H1 (cell line): Measurements from ENCODE around the gene BTBD18. TPM values are rescaled to one million over a fixed set of nuclear protein-coding genes. Genes with fewer than 3 reads are reported as not detected.

Experiments
- BCL11A ChIP-seq, 2 experiments: IDR thresholded peaks; one replicate each; pipeline ENCODE4 v1.6.1; 2011; ENCODE audit warnings: low read depth in 2 of 2, low read length in 2 of 2, mild to moderate bottlenecking in 2 of 2
- BRCA1 ChIP-seq: IDR thresholded peaks from 2 replicates; pipeline ENCODE4 v1.6.1; 2012; ENCODE audit warnings: low read depth, low read length, improper control_type of control experiment
- CEBPB ChIP-seq: IDR thresholded peaks from 2 replicates; pipeline ENCODE4 v1.6.1; 2012; ENCODE audit warnings: low read depth, low read length
- EZH2 ChIP-seq: fragments of 200-600 bp; sonication (generic); IDR thresholded peaks from 2 replicates; pipeline ENCODE4 v1.7.1; 2012; ENCODE audit warnings: low read depth, mild to moderate bottlenecking, moderate library complexity, low read length, inconsistent platforms; ENCODE audit not compliant: severe bottlenecking
- GTF2F1 ChIP-seq: IDR thresholded peaks from 2 replicates; pipeline ENCODE4 v1.6.1; 2012; ENCODE audit warnings: low read depth, low read length, improper control_type of control experiment, borderline replicate concordance
- MAFK ChIP-seq: IDR thresholded peaks from 2 replicates; pipeline ENCODE4 v1.6.1; 2012; ENCODE audit warnings: low read depth, mild to moderate bottlenecking, improper control_type of control experiment, low read length
- YY1 ChIP-seq: IDR thresholded peaks from 2 replicates; pipeline ENCODE4 v1.6.1; 2011; ENCODE audit warnings: low read depth, mild to moderate bottlenecking, low read length
- polyA plus RNA-seq, 7 experiments: library from polyadenylated mRNA; depleted of rRNA in 3 of 7; stranded (reverse) in 5 of 7; unstranded in 2 of 7; fragments of >200 nt in 5 of 7; fragments of 200-250 nt in 2 of 7; gene quantifications; 1 replicate in 5 of 7; 2 replicates in 1 of 7; 4 replicates in 1 of 7; pipeline versions ENCODE4 v1.2.1 to v1.2.3, GENCODE V29; 2011 to 2013; ENCODE audit warnings: missing spikeins in 2 of 7, mixed read lengths in 2 of 7
- total RNA-seq: library from RNA; stranded (reverse); fragmentation: NEBNext Ultra II Directional; extraction: Animal tissue kit (Norgen Biotek cat#: 25700); gene quantifications from 2 replicates; pipeline ENCODE4 v1.2.1, GENCODE V29; 2021

Gene BTBD18
- total and polyA plus RNA-seq, 2 of the 8 experiments (the other 6 are each of a cell fraction or from before 2014, with no cell fraction given): 0.03 TPM; not detected in 1

DNA sequence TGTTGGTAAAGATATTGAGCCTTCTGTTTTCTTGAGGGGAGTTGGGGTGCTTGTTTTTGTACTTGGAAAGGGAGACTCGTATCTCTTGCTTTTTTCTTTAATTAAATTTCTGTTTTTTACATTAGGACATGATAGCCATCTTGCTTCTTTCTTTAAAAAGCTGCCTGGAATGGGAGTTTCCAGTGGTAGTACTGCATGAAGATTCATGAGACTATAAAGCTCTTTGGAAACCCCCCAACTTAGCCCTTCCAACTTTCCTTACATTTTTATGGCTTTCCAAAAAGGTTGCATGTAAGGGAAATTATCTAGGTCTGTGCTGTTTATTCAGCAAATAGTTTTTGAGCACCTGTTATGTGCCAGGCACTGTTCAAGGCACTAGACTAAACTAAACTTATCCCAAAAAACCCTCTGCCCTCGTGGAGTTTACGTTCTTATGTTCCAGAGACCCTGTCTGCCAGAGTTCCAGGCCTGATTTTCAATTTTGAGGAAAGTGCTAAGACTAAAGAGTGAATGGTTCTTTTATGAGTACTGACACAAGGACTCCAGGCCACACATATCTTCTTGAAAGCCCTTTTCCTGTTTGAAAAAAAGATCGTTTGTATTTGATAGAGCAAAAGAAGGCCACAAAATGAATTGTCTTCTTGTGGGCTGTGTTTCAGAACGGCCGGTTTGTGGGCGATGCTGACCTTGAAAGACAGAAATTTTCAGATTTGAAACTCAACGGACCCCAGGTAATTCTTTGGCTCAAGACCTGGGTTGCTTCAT, 41.9 kb upstream of the BTBD18 start (continued):
- TF ChIP-seq EZH2 (no peak), GTF2F1 (no peak), YY1 (no peak), BCL11A (IDR thresholded peaks at IDR 0.05; ENCODE audit: low read depth in 2 of 2, low read length in 2 of 2) (no peak), MAFK (no peak), CEBPB (no peak), BRCA1 (no peak)
